PFSK-1 (cell line): ENCODE measurements around the gene PDX1.

ENCODE experiments used
- FOXP2 ChIP-seq: optimal IDR thresholded peaks from 2 replicates; pipeline ENCODE3; 2011; ENCODE audit warnings: borderline replicate concordance, control low read depth, inconsistent platforms; ENCODE audit not compliant: insufficient read depth; ENCODE audit errors: extremely low read length, extremely low read depth
- POLR2AphosphoS5 ChIP-seq: IDR thresholded peaks from 2 replicates; pipeline ENCODE4 v1.6.1; 2012; ENCODE audit warnings: low read depth, mild to moderate bottlenecking, control low read depth, low read length, moderate library complexity
- SIN3A ChIP-seq: IDR thresholded peaks from 2 replicates; pipeline ENCODE4 v1.6.1; 2012; ENCODE audit warnings: mild to moderate bottlenecking, low read length, moderate library complexity, borderline replicate concordance; ENCODE audit not compliant: insufficient read depth
- TAF1 ChIP-seq: IDR thresholded peaks from 2 replicates; pipeline ENCODE4 v1.6.1; 2012; ENCODE audit warnings: low read length, control low read depth, borderline replicate concordance; ENCODE audit not compliant: insufficient read depth
- TF ChIP-seq, protein P1 (sequence below), 2 experiments: IDR thresholded peaks; 2 replicates each; pipeline versions ENCODE4 v1.6.1 to v1.8.0; 2011 to 2012; ENCODE audit warnings: low read depth in 2 of 2, low read length in 2 of 2, control low read depth in 1 of 2, inconsistent platforms in 1 of 2, mild to moderate bottlenecking in 1 of 2, moderate library complexity in 1 of 2; ENCODE audit not compliant: insufficient read depth in 1 of 2

PDX1 gene

GRCh38 chr13:27966641-27967202 is 46.9 kb downstream of the PDX1 start:
- TF ChIP-seq TAF1 (no peak), SIN3A (no peak)
- TF ChIP-seq, protein P1, sequence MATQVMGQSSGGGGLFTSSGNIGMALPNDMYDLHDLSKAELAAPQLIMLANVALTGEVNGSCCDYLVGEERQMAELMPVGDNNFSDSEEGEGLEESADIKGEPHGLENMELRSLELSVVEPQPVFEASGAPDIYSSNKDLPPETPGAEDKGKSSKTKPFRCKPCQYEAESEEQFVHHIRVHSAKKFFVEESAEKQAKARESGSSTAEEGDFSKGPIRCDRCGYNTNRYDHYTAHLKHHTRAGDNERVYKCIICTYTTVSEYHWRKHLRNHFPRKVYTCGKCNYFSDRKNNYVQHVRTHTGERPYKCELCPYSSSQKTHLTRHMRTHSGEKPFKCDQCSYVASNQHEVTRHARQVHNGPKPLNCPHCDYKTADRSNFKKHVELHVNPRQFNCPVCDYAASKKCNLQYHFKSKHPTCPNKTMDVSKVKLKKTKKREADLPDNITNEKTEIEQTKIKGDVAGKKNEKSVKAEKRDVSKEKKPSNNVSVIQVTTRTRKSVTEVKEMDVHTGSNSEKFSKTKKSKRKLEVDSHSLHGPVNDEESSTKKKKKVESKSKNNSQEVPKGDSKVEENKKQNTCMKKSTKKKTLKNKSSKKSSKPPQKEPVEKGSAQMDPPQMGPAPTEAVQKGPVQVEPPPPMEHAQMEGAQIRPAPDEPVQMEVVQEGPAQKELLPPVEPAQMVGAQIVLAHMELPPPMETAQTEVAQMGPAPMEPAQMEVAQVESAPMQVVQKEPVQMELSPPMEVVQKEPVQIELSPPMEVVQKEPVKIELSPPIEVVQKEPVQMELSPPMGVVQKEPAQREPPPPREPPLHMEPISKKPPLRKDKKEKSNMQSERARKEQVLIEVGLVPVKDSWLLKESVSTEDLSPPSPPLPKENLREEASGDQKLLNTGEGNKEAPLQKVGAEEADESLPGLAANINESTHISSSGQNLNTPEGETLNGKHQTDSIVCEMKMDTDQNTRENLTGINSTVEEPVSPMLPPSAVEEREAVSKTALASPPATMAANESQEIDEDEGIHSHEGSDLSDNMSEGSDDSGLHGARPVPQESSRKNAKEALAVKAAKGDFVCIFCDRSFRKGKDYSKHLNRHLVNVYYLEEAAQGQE (IDR thresholded peaks at IDR 0.05; ENCODE audit: insufficient read depth in 1 of 2, low read depth in 2 of 2, low read length in 2 of 2), result no peak

GRCh38 chr13:27967203-27967735 is 47.5 kb downstream of the PDX1 start:
- TF ChIP-seq TAF1, result no peak
- TF ChIP-seq SIN3A, result no peak
- TF ChIP-seq, protein P1 (IDR thresholded peaks at IDR 0.05; ENCODE audit: insufficient read depth in 1 of 2, low read depth in 2 of 2, low read length in 2 of 2), result no peak

DNA sequence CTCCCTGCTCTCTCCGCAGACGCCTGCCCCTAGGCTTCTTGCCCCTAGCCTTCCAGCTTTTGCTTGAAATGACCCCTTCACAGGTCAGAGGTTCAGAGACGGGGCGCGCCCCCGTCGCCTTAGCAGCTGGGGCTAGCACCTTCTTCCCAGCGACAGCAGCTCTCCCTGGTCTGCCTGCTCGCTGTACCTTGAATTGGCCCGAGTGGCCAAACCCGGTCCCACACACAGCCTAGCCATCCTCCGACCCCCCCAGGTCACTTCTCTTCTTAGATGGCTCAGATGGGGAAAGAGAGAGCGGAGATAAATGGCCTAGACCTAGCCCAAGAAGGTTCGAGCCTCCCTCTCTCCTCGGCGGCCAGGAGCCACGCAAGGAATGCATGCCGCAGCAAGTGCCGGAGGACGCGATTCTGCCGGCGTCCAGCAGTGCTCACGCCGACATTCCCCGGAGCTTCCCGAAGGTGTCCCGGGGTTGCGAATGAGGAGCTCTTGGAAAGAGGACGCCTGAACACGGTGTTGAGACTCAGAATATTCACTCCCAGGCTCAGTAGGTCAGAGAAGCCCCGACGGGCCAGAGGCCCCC is 48.0 kb downstream of the PDX1 start:
- TF ChIP-seq TAF1, result no peak
- no peak for TF ChIP-seq POLR2AphosphoS5
- no peak for TF ChIP-seq SIN3A
- no peak for TF ChIP-seq FOXP2
- TF ChIP-seq, protein P1 (IDR thresholded peaks at IDR 0.05; ENCODE audit: insufficient read depth in 1 of 2, low read depth in 2 of 2, low read length in 2 of 2), result no peak

GRCh38 chr13:27968316-27969081 is 48.7 kb downstream of the PDX1 start:
- no peak for TF ChIP-seq TAF1
- no peak for TF ChIP-seq POLR2AphosphoS5
- no peak for TF ChIP-seq FOXP2
- TF ChIP-seq, protein P1 (IDR thresholded peaks at IDR 0.05; ENCODE audit: insufficient read depth in 1 of 2, low read depth in 2 of 2, low read length in 2 of 2), result no peak
- TF ChIP-seq SIN3A, result no peak
